NT2/D1 (cell line): ENCODE measurements around the gene SIGLEC12.

Source experiments
- SUZ12 ChIP-seq: IDR thresholded peaks from 2 replicates; pipeline ENCODE4 v1.6.1; 2011; ENCODE audit not compliant: insufficient read length, insufficient read depth; ENCODE audit errors: extremely low read depth
- YY1 ChIP-seq: IDR thresholded peaks from 2 replicates; pipeline ENCODE4 v1.6.1; 2011; ENCODE audit not compliant: insufficient read length, insufficient read depth
- ZNF274 ChIP-seq: IDR thresholded peaks from 2 replicates; pipeline ENCODE4 v1.6.1; 2011; ENCODE audit warnings: mild to moderate bottlenecking, low read depth, low read length

DNA sequence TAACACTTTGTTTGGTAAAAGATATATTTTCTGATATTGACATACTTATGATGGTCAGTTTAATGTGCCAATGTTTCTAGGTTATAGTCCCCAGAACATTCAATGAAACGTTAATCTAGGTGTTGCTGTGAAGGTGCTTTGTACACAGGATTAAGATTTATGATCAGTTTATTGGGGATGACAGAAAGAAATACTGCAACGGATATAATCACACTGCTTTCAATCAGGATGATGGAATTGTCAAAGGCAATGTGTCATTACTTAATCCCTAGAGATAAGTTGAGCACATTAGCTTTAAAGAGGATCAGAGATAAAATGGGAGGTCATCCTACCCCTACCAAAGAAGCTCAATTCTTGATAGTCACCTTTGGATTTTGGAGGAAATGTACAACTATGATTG lies 12.4 kb upstream of the SIGLEC12 start:
- TF ChIP-seq YY1 = no peak
- TF ChIP-seq ZNF274 = no peak
- no peak for TF ChIP-seq SUZ12
